ENCODE measurements around the gene PAK1. TPM values are rescaled to one million over a fixed set of nuclear protein-coding genes. Genes with fewer than 3 reads are reported as not detected.

Gene PAK1
- total and polyA plus RNA-seq, 2 donors (not counting 3 experiments of a cell fraction or from before 2014, with no cell fraction given), result 5.6 to 12.9 TPM

DNA sequence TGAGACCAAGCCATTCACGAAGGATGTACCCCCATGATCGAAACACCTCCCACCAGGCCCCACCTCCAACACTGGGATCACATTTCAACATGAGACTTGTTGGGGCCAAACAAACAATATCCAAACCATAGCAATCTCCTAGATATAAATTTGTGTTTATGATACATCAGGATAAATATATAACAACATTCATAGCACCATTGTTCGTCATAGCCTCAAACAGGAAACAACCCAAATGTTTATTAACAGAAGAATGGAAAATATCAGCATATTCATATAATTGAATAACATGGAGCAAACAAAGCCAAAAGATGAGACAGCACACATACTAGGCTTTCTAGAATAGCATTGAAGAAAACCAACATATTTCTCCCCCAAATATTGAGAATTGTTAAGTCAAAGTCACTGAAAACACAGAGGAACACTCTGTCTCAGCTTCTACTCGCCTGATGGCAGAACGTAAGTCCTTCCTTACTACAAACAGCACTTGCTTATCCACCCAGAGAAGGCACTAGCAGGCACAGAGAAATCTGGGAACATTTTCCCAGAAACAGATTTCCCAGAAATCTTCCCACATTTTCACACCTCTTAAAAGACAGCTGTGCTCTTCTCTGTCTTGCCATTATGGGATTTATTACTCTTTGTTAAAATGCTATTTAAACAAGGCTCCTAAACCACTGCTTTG lies 164.4 kb downstream of the PAK1 start:
- FAIRE-seq (no peak), DNase-seq (ENCODE audit: low read depth, low spot score) (no peak)
- no TSS peak for BruUV-seq (replicated peaks)
- no peak overlapping the region for H3K9ac ChIP-seq (replicated peaks; ENCODE audit: extremely low read depth, insufficient read depth, low read length)
- peaks cover 0 to 2% of the 10 kb centered on the region in 2 experiments for H3K27me3 ChIP-seq (ENCODE audit: control insufficient read depth in 2 of 2, insufficient read depth in 2 of 2, low read length in 2 of 2)
- no peaks in the 10 kb centered on the region for H3K36me3 ChIP-seq (ENCODE audit: control insufficient read depth in 2 of 2, extremely low read depth in 1 of 2, insufficient read depth in 2 of 2, low read length in 2 of 2)
- intact Hi-C loops (cut with micrococcal nuclease), result no loop called here
- TF ChIP-seq EZH2 (IDR thresholded peaks at IDR 0.05; ENCODE audit: borderline replicate concordance, low read depth, low read length, severe bottlenecking) (no peak), POLR2AphosphoS5 (IDR thresholded peaks at IDR 0.05; ENCODE audit: insufficient read depth, low read depth, low read length) (no peak), MYC (IDR thresholded peaks at IDR 0.05; ENCODE audit: low read depth, low read length) (no peak), FOS (IDR thresholded peaks at IDR 0.05; ENCODE audit: borderline replicate concordance, insufficient read depth, low read length) (no peak), GATA2 (IDR thresholded peaks at IDR 0.05; ENCODE audit: insufficient read depth, insufficient read length, low read depth, low read length) (no peak)
- TF ChIP-seq, protein P1, sequence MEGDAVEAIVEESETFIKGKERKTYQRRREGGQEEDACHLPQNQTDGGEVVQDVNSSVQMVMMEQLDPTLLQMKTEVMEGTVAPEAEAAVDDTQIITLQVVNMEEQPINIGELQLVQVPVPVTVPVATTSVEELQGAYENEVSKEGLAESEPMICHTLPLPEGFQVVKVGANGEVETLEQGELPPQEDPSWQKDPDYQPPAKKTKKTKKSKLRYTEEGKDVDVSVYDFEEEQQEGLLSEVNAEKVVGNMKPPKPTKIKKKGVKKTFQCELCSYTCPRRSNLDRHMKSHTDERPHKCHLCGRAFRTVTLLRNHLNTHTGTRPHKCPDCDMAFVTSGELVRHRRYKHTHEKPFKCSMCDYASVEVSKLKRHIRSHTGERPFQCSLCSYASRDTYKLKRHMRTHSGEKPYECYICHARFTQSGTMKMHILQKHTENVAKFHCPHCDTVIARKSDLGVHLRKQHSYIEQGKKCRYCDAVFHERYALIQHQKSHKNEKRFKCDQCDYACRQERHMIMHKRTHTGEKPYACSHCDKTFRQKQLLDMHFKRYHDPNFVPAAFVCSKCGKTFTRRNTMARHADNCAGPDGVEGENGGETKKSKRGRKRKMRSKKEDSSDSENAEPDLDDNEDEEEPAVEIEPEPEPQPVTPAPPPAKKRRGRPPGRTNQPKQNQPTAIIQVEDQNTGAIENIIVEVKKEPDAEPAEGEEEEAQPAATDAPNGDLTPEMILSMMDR (IDR thresholded peaks at IDR 0.05; ENCODE audit: extremely low read depth in 1 of 2, insufficient read depth in 1 of 2, low read depth in 1 of 2, low read length in 2 of 2), result no peak
- TF ChIP-seq, protein P2, sequence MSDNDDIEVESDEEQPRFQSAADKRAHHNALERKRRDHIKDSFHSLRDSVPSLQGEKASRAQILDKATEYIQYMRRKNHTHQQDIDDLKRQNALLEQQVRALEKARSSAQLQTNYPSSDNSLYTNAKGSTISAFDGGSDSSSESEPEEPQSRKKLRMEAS (IDR thresholded peaks at IDR 0.05; ENCODE audit: insufficient read depth, insufficient read length), result no peak
- no peaks in the 10 kb centered on the region for H3K9me3 ChIP-seq (replicated peaks; ENCODE audit: control insufficient read depth, insufficient read depth, low read length)
- dilution Hi-C loops (cut with MboI; ENCODE audit: extremely low pct_ligation_motif_present, low sequenced_read_pairs), result no loop called here
- no peak overlapping the region for H2AFZ ChIP-seq (ENCODE audit: low read depth, low read length)
- ChIA-PET POLR2A (no interaction called here), CTCF (interaction anchor here (1.1 kb wide), 1 partner anchor 239 kb away, joined by 3 read pairs; no protein-coding TSS in a partner anchor)
- no peaks in the 10 kb centered on the region for H4K20me1 ChIP-seq (replicated peaks; ENCODE audit: control insufficient read depth, extremely low read depth, insufficient read depth, low read length)
- no peaks in the 10 kb centered on the region for H3K9me1 ChIP-seq (replicated peaks; ENCODE audit: control insufficient read depth, extremely low read depth, insufficient read depth, low read length)
- no peaks in the 10 kb centered on the region for H3K79me2 ChIP-seq (ENCODE audit: control insufficient read depth, insufficient read depth, low read length)
- H3K27ac ChIP-seq (ENCODE audit: insufficient read depth, low read depth, low read length), result no peak overlapping the region
- no peak overlapping the region for H3K4me3 ChIP-seq (replicated peaks in 1 of 3; ENCODE audit: insufficient read depth in 1 of 3, low read depth in 1 of 3, low read length in 3 of 3)
- no peak overlapping the region for H3K4me2 ChIP-seq (ENCODE audit: insufficient read depth, low read length)
- H3K4me1 ChIP-seq (ENCODE audit: control insufficient read depth, extremely low read depth, insufficient read depth, low read length), result no peaks in the 10 kb centered on the region

Data from endothelial cell of umbilical vein (primary cell).